Right renal pelvis (tissue), 4 donors: Measurements from ENCODE around the gene SH2D1B. TPM values are rescaled to one million over a fixed set of nuclear protein-coding genes. Genes with fewer than 3 reads are reported as not detected.

ENCODE experiments used
- DNase-seq, 4 donors: peaks; one replicate each; pipeline ENCODE4 v3.0.0-alpha.2; 2013; ENCODE audit warnings: low read depth in 4 of 4, low spot score in 3 of 4, missing footprints in 1 of 4
- polyA plus RNA-seq, 4 donors: library from polyadenylated mRNA; unstranded; fragments of 120-200 nt; gene quantifications; one replicate each; pipeline ENCODE4 v1.2.1, GENCODE V29; 2013; ENCODE audit not compliant: insufficient read length in 4 of 4

The SH2D1B gene
- polyA plus RNA-seq, 4 donors, result 0.14 to 0.49 (median 0.20) TPM

DNA sequence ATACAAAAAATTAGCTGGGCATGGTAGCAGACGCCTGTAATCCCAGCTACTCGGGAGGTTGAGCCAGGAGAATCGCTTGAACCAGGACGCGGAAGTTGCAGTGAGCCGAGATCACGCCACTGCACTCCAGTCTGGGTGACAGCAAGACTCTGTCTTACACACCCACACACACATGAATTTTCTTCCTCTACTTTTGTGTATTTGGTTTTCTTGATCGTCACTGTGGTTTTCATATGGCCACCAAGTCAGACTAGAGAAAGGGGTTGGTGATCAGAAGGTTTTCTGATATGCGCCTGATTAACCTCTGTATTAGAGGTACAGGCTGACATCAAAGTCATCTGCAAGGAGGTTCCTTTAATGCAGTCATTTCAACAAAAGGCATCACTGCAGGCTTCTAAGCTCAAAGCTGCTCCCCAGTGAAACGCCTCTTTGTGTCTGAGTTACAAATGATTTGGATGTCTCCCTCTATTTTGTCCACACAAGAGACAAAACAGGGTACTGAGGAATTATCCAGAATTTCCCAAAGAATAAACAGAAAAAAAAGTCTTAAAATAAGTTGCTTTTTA is 11.1 kb downstream of the SH2D1B start:
- DNase-seq, result no peak

DNA sequence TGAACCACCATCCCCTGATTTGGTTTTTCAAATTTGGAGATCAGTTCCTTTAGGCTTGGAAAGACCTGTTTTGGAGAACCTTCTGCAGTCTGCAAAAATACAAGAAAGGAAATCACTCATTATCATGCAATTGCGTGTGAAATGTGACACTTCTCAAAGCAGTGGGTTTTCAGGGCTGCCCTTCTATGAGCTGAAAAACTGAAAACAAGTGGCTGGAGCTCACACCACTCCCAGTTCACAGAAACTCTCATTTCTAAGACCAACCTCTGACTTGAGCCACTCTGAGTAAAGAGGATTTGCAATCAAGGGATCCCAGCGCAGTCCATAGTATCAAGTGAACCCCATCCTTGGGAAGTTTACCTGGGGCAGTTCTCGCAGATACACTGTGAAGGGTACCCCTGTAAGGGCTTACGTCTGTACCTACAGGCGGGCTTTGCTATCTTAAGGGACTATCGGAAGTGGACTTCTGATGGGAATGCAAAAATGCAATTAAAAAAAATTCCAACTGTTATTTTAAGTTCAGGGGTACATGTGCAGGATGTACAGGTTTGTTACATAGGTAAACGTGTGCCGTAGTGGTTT is 12.8 kb downstream of the SH2D1B start:
- DNase-seq, result no peak

DNA sequence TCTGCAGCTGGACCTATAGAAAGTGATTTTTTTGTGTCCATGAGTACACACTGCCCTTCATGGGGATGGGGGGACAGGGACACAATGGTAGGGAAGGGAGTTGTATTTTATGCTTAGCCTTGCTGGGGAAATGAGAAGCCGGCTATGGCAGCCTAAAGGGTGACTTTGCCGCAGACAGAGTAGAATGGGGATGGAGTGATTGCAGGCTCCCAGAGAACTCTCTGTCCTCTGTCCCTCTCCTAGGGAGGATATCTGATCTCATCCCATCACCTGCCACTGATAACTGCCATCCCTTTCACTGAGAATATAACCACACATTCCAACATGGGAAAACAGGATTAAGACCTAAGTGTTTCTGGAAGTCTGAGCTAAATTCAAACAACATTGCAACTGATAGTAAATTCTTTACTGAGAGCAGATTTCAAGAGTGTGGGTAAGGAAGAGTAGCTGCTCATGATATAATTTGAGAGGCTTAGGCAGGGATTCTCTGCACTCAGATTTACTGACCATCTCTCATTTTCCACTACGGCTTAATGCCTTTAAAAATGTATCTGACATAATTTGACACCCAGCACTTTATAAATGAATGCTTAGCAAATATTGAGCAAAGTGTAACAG is 13.9 kb downstream of the SH2D1B start:
- DNase-seq, result no peak

DNA sequence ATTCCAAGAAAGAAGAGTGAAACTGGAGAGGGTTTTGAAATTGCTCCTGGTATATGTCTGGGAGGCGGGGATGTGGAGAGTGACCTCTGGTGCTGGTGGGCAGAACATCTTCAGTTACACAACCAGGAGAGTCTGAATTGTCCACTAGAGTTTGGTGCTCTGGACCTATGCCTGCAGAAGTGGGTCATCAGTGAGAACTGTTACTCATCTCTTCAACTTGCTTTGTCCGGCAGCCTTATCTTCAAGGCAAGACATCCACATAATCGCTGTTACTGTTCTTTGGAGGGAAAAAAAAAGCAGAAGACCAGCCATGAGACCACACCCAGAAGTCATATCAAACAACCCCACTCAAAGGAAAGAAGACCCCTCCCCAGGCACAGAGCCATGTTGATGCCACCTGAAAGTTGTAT is 14.9 kb downstream of the SH2D1B start:
- DNase-seq, result no peak

DNA sequence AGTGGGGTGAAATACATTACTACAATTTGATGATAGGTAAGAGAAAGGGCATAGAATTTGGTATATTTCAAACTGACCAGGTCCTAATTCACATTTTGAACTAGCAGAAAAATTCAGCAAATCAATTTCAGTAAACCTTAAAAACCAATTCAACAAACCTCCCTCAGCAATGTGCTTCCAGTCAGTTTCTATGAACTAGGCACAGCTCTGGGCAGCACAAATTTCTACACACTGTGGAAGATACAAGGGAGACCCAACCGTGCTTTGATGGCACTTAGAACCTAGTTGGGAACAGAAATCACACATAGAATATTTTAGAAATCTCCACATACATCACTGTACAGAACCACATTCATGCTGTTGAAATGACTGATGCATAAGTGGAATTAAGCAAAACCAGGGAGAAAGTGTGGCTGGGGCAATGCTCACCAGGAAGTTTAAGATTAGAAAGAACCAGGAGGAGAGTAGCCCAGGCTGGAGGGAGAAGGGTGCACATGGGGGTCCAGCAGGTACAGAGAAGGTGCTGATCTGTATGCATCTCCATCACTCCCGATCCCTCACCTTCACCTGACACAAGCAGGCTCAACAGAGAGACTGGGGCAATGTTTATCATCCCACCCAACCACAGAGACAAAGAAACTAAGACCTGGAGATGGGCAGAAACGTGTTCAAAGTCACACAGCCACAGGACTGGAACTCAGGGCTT is 15.6 kb downstream of the SH2D1B start:
- DNase-seq, result no peak

DNA sequence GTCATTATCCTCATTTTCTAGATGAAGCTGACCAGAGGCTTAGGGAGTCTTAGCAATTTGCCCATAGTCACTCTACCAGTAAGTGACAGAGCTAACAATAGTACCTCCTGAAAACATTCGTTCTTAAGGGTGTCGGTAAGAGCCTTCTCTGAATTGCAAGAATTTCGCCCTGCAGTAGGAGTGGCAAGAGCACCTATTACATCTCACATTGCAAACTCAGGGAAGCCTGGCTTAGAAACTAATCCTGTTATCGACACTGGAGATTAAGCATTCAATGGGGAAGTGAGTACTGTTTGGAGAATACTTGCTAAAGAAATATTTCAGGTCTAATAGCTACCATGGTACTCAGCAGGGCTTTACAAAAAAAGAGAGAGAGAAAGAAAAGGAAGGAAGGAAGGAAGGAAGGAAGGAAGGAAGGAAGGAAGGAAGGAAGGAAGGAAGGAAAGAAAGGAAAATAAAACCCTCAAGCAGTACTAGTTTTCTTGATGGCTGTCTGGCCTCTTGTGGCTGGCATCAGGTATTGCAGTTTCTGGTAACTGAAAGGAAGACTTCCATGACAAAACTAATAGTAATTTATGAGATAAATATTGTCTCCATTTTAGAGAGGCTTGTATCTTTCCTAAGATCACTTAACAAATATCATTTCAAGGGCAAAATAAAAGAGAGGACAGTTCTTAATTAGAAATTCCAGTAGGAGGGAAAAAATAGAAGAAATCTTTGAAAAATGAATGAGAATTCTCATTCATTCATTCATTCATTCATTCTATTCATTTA is 20.0 kb downstream of the SH2D1B start:
- DNase-seq, result no peak

DNA sequence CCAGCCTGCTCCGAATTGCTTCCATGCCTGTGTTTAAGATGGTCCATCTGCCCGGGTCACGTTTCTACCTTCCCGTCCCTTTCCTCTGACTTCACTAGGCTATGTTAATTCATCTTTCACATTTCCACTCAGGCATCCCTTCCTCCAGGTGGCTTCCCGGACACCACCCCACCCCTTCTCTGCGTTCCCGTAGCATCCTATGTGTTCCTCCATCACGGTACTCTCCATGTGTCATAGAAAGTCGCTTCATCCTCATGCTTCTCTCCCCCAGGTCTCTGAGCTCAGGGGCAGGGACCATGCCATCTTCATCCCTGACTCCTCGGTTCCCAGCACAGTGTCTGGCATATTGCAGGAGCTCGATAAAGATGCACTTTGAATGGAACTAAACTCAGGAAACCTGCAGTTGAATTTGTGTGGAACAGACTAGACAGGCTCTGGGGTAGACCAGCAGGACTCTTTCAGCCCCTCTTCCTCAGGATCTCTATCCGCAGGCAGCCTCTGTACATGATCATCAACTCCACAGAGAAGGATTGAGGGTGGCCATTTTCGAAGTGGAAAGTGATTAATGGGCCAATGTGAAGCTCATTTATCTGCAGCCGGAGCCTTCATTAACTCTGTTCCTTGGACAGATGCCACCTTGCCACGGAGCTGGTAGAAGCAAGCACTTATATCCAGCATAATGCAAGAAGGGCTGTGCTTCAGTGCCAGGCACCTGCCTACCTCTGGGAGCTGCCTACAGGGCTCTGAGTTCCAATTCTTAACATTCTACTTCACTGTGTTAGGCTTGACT is 21.3 kb downstream of the SH2D1B start:
- DNase-seq, result no peak

DNA sequence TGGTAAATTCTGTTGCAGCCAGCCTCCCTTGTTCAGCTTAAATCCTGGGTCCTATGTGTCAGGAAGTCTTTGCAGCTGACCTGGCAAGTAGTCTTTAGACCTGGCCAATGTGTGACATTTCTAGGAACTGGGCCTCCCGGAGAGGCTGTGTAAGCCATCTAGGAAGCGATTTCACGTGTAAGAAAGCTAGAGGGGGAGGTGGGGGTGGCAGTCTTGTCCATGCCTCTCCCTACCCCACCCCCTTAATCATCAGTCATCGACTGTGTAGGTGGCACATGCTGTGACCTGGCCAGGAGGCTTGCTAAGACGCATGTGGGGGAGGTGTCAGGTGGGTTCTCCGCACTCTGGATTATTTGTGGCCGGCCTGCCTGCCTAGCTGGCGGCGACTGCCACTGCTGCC is 22.0 kb downstream of the SH2D1B start:
- no peak for DNase-seq

DNA sequence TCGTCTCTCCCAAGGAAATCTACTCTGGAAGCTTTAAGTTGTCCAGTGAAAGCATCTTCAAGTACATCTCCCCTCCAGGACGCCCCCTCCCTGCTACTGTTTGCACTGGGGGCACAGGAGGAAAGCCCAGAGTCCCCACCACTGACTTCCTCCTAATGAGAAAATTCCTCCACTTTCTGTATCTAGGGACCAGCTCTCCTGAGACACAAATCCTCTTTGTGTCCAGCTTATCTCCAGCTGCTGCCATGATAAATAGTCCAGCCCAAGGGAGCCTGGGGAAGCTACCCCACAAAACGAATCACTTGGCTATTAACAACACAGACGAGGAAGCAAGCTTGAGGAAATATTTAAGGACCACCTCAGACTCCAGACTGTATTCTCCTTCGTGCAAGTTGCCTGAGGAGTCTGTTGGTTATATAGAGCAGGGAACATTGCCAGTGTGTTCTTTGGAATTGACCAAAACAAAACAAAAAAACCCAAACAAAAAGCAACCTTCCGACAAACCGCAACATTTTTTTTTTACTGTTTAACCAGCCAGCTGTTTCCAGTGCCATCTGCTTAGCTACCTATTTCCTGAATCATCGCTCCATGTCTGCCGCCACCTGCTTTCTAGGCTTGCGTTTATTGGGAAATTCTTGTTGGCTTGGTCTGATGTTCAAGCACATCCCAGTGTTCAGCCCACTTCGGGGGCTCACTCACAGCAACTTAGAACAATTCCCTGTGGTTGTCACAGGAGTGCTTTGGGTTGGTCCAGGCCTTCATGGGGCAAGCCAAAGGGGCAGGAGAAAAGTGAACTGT is 22.7 kb downstream of the SH2D1B start:
- no peak for DNase-seq

DNA sequence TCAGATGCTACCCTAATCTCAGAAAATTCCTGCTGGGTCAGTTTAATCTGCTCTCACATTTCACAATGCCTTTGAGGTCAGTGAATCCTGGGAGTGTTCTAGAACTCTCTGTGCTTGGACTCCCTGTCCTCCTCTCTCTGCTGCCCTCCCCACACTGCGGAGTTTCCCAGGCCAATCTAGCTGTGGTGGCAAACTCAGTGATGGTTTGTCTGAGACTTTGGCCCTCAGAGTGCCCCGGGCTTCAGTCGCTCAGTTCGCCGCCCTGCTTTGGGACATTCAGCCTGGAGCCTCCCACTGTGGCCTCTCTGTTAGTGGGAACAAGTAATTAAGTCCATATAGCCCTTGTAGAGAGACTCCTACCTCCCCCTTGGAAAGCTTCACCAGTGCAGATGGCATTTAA is 23.3 kb downstream of the SH2D1B start:
- DNase-seq, result no peak

DNA sequence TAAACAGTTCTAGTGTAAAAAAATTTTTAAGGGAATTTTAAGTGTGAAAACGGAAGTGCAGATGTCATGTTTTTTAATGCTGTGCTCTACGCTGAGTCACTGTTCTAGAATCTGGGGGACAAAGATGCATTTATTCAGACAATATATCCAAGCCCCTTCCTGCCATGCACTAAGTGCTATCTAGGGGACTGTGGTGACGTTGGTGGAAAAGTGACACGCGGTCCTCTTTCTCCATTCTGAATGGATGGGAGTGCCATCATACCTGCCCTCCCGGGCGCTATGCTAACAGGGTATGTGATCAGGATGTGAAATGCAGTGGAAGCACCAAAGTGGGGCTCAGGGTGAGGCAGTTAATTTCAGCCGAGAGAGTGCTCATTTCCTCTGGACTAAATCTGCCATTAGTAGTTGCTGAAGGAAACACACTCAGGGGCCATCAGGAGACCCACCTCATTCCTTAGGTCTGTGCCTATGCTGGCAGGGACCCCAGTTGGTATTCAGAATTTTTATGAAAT is 23.8 kb downstream of the SH2D1B start:
- no peak for DNase-seq

DNA sequence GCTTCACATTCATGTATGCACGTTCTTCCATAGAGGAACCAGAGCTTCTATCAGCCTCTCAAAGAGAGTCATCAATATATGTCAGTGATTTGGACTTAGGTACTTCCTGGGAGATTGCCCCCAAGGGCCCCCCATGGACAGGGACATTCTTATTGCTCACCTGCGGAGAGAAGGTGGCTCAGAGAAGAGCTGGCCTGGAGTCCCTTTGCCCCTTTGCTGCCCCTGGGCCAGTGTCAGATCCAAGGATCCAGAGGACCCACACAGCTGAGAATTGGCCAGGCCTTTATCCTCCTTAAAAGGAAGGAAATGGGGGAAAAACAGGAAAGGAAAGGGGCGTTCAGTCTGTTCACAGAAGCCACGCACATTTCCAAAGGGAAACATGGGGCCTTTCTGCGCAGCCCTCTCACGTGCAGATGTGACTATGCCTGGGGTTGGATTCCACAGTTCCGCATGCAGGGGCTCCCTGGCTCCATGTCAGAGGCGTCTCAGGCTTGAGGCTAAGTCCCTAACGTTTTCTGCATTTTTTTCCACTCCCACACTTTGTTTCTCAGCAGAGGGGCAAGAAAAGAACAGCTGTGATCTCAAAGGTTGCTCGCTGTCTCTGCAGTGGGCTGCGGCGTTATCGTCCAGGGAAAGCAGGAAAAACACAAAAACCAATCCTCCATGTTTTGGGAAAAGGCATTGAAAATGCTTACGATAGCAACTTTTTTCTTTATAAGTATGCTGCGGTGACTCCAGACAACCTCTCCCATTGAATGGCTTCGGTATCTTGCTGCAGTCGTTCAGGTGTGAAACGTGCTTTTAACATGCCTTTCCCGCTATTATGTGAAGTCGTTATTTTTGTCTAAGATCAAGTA is 24.5 kb downstream of the SH2D1B start:
- no peak for DNase-seq

DNA sequence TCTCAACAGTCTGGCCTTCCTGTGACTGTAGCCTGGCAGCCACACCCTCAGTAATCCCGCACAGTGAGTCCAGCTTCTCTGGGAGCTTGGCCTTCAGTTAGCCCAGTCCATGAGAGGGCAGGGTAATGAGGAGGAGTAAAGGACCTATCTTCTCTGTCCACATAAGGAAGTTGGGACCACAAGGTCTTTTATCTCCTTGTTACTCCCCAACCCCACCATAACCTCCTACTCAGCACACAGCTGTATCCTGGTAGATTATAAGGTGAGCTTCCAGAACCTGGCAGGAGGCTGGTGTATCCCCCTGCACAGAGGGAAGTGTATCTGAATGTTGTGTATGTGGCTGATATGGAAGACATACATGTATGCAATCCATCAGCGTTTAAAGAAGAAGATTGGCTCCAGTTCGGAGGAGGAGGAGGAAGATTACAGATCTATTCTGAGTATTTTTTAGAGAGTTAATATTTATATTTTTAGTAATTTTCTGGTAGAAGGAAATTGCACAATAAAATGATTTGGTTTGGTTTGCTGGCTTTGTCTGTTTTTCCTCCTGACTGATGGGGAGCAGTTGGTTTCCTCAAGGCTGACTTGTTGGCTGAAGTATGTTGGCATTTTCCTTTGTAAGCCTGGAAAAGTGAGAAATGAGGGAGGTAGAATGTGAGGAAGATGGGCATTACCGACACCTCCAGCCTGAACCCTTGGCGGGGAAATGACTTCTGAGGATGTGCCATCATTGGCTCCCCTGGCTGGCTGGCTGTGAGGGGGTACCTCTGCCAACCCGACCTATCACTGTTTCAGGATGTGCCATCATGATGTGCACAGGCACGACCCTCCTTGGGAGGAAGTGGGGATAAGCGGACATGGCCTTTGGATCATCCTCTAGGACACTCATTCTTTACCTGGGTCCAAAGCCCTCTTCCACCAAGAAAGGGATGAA is 25.4 kb downstream of the SH2D1B start:
- DNase-seq, result no peak

DNA sequence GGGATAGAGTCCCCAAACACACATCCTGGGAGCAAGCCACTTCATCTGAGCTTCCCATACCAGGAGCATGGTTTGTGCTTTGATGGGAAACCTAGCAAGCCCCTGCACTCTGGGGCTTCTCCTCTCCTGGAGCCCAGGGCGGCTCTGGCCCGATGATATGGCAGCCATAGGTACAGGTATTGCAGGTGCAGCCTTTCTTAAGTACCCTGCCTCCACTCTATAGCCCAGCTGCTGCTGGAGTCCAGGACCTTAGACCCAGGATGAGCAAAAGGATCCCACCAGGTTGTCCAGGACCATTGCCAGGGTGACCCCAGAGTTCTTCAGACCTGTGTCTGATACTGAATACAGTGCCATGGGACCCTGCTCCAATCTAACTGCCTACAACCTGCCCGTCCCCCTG is 26.2 kb downstream of the SH2D1B start:
- no peak for DNase-seq

DNA sequence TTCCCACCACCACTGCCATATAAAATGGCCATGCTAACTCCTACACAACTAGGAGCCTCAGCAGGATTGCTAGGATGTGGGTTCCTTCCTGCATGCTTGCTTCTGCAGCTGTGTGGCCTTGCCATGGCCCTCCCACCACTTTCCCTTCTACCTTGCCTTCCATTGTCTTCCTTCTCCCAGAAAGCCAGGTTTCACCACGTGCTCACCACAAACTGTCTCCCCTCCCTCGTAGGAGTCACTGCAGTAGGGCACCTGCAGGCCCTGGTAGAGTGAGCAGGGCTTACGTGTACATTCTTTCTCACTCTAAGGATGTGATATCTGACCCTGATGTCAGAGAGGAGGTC is 26.7 kb downstream of the SH2D1B start:
- DNase-seq, result no peak

DNA sequence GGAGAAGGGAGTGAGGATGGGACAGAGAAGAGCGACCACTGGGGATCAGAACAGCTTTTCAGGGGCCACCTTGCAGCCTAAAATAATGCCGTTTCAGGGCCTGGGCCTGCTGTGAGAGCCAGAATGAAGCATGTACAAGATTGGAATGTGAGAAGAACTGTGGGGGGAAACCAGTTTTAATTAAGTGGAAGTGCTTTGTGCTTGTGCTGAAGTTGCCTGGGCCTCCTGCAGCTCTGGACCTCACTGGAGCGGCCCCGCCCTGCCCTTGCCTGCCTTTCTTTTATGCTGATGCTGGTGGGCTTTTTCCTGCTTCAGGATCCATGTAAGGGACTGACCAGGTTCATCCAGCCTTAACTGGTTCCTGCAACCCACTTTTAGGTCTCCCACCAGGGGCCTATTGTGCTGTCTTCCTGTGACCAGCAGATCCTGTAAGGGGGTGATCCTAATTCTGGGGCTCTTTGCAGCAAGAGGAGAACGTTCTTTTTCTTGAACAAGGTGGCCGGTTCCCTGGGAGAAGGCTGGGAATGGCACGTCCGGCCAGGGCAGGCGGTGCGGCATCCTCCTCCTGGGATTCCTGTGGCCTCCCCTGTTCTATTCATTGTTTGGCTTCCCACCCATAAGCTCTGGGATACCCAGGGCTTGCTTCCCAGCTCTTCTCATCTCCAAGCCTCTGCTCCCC is 27.2 kb downstream of the SH2D1B start:
- DNase-seq, result no peak

DNA sequence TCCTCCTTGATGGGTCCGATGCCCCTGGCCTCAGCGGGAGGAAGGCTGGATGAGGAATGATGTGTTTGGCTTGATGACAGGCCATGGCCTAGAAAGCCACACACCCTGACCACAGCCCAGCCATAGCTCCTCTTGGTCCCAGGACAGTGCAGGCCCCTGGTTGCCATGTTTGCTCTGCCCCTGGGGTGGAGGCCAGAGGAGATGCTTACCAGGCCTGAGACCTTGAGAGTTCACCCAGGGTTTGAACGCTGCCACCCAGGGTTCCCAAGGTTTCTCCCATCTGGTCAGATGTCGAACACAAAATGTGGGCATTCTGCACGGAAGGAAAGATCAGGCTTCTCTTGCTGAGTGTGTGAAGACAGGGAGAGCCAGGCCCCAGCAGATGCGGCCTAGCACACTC is 27.8 kb downstream of the SH2D1B start:
- no peak for DNase-seq
